ENCODE results near the gene COBL.

COBL gene

GRCh38 chr7:51250512-51250911 lies 66.1 kb downstream of the COBL start:
- DNase-seq (ENCODE audit: low spot score) = no peak

GRCh38 chr7:51249991-51250390 lies 66.6 kb downstream of the COBL start:
- no peak for DNase-seq (ENCODE audit: low spot score)

GRCh38 chr7:51249187-51249945 lies 67.2 kb downstream of the COBL start:
- DNase-seq (ENCODE audit: low spot score) = no peak

- peak; percentile 89 for DNase-seq (ENCODE audit: low spot score)
Measured at GRCh38 chr7:51246258-51247245, 70.1 kb downstream of the COBL start.

- no peak for DNase-seq (ENCODE audit: low spot score)
Measured at GRCh38 chr7:51244885-51245284, 71.7 kb downstream of the COBL start.

GRCh38 chr7:51244053-51244452 lies 72.6 kb downstream of the COBL start:
- no peak for DNase-seq (ENCODE audit: low spot score)

GRCh38 chr7:51243631-51244030 lies 73.0 kb downstream of the COBL start:
- no peak for DNase-seq (ENCODE audit: low spot score)

GRCh38 chr7:51242881-51243518 lies 73.6 kb downstream of the COBL start:
- DNase-seq (ENCODE audit: low spot score) = no peak

- DNase-seq (ENCODE audit: low spot score) = no peak
Measured at GRCh38 chr7:51242007-51242691, 74.5 kb downstream of the COBL start.

GRCh38 chr7:51240868-51241267 lies 75.7 kb downstream of the COBL start:
- DNase-seq (ENCODE audit: low spot score) = no peak

- DNase-seq (ENCODE audit: low spot score) = no peak
Measured at GRCh38 chr7:51239691-51240090, 76.9 kb downstream of the COBL start.

GRCh38 chr7:51238981-51239495 lies 77.6 kb downstream of the COBL start:
- no peak for DNase-seq (ENCODE audit: low spot score)

- DNase-seq (ENCODE audit: low spot score) = no peak
Measured at GRCh38 chr7:51237446-51238133, 79.0 kb downstream of the COBL start.

GRCh38 chr7:51236470-51237132 lies 80.0 kb downstream of the COBL start:
- no peak for DNase-seq (ENCODE audit: low spot score)

GRCh38 chr7:51235593-51236313 lies 80.9 kb downstream of the COBL start:
- no peak for DNase-seq (ENCODE audit: low spot score)

- DNase-seq (ENCODE audit: low spot score) = no peak
Measured at GRCh38 chr7:51234609-51235308, 81.8 kb downstream of the COBL start.

GRCh38 chr7:51234139-51234538 lies 82.5 kb downstream of the COBL start:
- no peak for DNase-seq (ENCODE audit: low spot score)

- DNase-seq (ENCODE audit: low spot score) = peak; percentile 48
Measured at GRCh38 chr7:51233374-51233773, 83.2 kb downstream of the COBL start.

- no peak for DNase-seq (ENCODE audit: low spot score)
Measured at GRCh38 chr7:51230723-51231122, 85.9 kb downstream of the COBL start.

Measured in Ammon's horn (tissue), 1 donor.